Liver (tissue), 9 donors: ENCODE measurements around the gene TRMT1L. TPM values are rescaled to one million over a fixed set of nuclear protein-coding genes. Genes with fewer than 3 reads are reported as not detected.

Experiments used
- DNase-seq: peaks from one replicate; pipeline ENCODE4 v3.0.0-alpha.2; 2017; ENCODE audit warnings: low spot score
- H3K27ac ChIP-seq, 2 donors: one replicate each; pipeline ENCODE4 v1.7.0; 2013; ENCODE audit warnings: inconsistent platforms in 2 of 2, low read length in 2 of 2, control low read depth in 1 of 2, low read depth in 1 of 2, mild to moderate bottlenecking in 1 of 2
- H3K27me3 ChIP-seq, 4 donors: one replicate each; pipeline versions ENCODE4 v1.6.1 to v1.7.0; 2013; ENCODE audit warnings: low read length in 3 of 4, inconsistent platforms in 1 of 4, mild to moderate bottlenecking in 1 of 4, moderate library complexity in 1 of 4; ENCODE audit not compliant: control insufficient read depth in 4 of 4, insufficient read depth in 4 of 4
- H3K36me3 ChIP-seq, 4 donors: one replicate each; pipeline versions ENCODE4 v1.6.1 to v1.7.0; 2013; ENCODE audit warnings: low read length in 3 of 4, mild to moderate bottlenecking in 3 of 4, low read depth in 1 of 4, moderate library complexity in 1 of 4; ENCODE audit not compliant: control insufficient read depth in 4 of 4, insufficient read depth in 3 of 4
- H3K4me1 ChIP-seq, 4 donors: one replicate each; pipeline versions ENCODE4 v1.6.1 to v1.7.0; 2013; ENCODE audit warnings: low read length in 3 of 4, mild to moderate bottlenecking in 3 of 4, moderate library complexity in 1 of 4; ENCODE audit not compliant: control insufficient read depth in 4 of 4, insufficient read depth in 4 of 4
- H3K4me3 ChIP-seq, 3 donors: one replicate each; pipeline versions ENCODE4 v1.6.1 to v1.7.0; 2013; ENCODE audit warnings: low read length in 3 of 3, control low read depth in 1 of 3, low read depth in 1 of 3, mild to moderate bottlenecking in 1 of 3
- H3K9ac ChIP-seq, 2 donors: one replicate each; pipeline ENCODE4 v1.7.0; 2013; ENCODE audit warnings: low read length in 2 of 2, mild to moderate bottlenecking in 2 of 2, moderate library complexity in 2 of 2, control low read depth in 1 of 2, low read depth in 1 of 2
- H3K9me3 ChIP-seq, 4 donors: one replicate each; pipeline versions ENCODE4 v1.6.1 to v1.7.0; 2013; ENCODE audit warnings: low read length in 3 of 4; ENCODE audit not compliant: control insufficient read depth in 4 of 4
- FOXA1 ChIP-seq: IDR thresholded peaks from 2 replicates; pipeline ENCODE4 v1.6.1; 2016; ENCODE audit warnings: antibody characterized with exemption
- FOXA2 ChIP-seq: IDR thresholded peaks from 2 replicates; pipeline ENCODE4 v1.6.1; 2016; ENCODE audit warnings: antibody characterized with exemption
- GABPA ChIP-seq, 2 donors: IDR thresholded peaks in 1 of 2; conservative IDR thresholded peaks in 1 of 2; 2 replicates each; pipeline ENCODE4 v1.6.1; 2016; ENCODE audit warnings: antibody characterized with exemption in 2 of 2, mild to moderate bottlenecking in 1 of 2, moderate library complexity in 1 of 2
- HNF4A ChIP-seq, 2 donors: conservative IDR thresholded peaks; 2 replicates each; pipeline ENCODE4 v1.6.1; 2016; ENCODE audit warnings: antibody characterized with exemption in 2 of 2, mild to moderate bottlenecking in 2 of 2
- HNF4G ChIP-seq: IDR thresholded peaks from 2 replicates; pipeline ENCODE4 v1.6.1; 2016; ENCODE audit warnings: antibody characterized with exemption
- JUND ChIP-seq, 2 donors: IDR thresholded peaks; 2 replicates each; pipeline ENCODE4 v1.6.1; 2016; ENCODE audit warnings: antibody characterized with exemption in 2 of 2
- MAX ChIP-seq: IDR thresholded peaks from 2 replicates; pipeline ENCODE4 v1.6.1; 2016; ENCODE audit warnings: antibody characterized with exemption
- NR2F2 ChIP-seq: IDR thresholded peaks from 2 replicates; pipeline ENCODE4 v1.6.1; 2016; ENCODE audit warnings: antibody characterized with exemption
- RAD21 ChIP-seq, 2 donors: IDR thresholded peaks; 2 replicates each; pipeline ENCODE4 v1.6.1; 2016; ENCODE audit warnings: antibody characterized with exemption in 2 of 2, mild to moderate bottlenecking in 2 of 2
- RXRA ChIP-seq, 2 donors: IDR thresholded peaks; 2 replicates each; pipeline ENCODE4 v1.6.1; 2017 to 2018; ENCODE audit warnings: antibody characterized with exemption in 2 of 2, mild to moderate bottlenecking in 1 of 2
- SP1 ChIP-seq: IDR thresholded peaks from 2 replicates; pipeline ENCODE4 v1.6.1; 2018; ENCODE audit warnings: antibody characterized with exemption, mild to moderate bottlenecking
- YY1 ChIP-seq: IDR thresholded peaks from 2 replicates; pipeline ENCODE4 v1.6.1; 2016; ENCODE audit warnings: antibody characterized with exemption, mild to moderate bottlenecking
- WGBS: extraction: QIAGEN DNeasy Blood & Tissue Kit; methylation state at CpG from one replicate; pipeline ENCODE4 v1.1.7; 2013; 5-methylcytosine and 5-hydroxymethylcytosine counted together
- polyA plus RNA-seq, 2 donors: library from polyadenylated mRNA; stranded (reverse) in 1 of 2; unstranded in 1 of 2; fragments of 200-250 nt in 1 of 2; fragments of >200 nt in 1 of 2; fragmentation: Nextera tagmentation in 1 of 2; extraction: Ambion mirVana in 1 of 2; gene quantifications; one replicate each; pipeline versions ENCODE4 v1.2.1 to v1.2.3, GENCODE V29; 2013 to 2015
- total RNA-seq, 2 donors: library from RNA; depleted of rRNA; stranded (reverse); fragments of >200 nt; gene quantifications; one replicate each; pipeline ENCODE4 v1.2.3, GENCODE V29; 2014
- TF ChIP-seq, protein P1 (sequence below): IDR thresholded peaks from 2 replicates; pipeline ENCODE4 v1.6.1; 2016; ENCODE audit warnings: antibody characterized with exemption
- TF ChIP-seq, protein P2 (sequence below): fragments of 150-350 bp; IDR thresholded peaks from 2 replicates; pipeline ENCODE4 v1.5.1; 2017; ENCODE audit warnings: improper control_type of control experiment, low read depth, low read length; ENCODE audit not compliant: missing input control
- TF ChIP-seq, protein P3 (sequence below): IDR thresholded peaks from 2 replicates; pipeline ENCODE4 v1.6.1; 2016; ENCODE audit warnings: antibody characterized with exemption, mild to moderate bottlenecking
- donor health status: healthy.
- donor health status: healthy.
- donor health status: healthy.
- donor health status: healthy.
- donor health status: healthy.

The TRMT1L gene
- total and polyA plus RNA-seq, 4 donors, result 4.3 to 33.9 (median 9.9) TPM

GRCh38 chr1:185077374-185077773 is 79.4 kb downstream of the TRMT1L start:
- Histone ChIP-seq H3K4me1 (peaks cover 0 to 1% (median 0%) of the 10 kb centered on the region in 4 donors), H3K9ac (no peak overlapping the region), H3K27ac (no peak overlapping the region), H3K27me3 (no peaks in the 10 kb centered on the region), H3K9me3 (no peaks in the 10 kb centered on the region), H3K36me3 (no peaks in the 10 kb centered on the region), H3K4me3 (no peak overlapping the region)
- WGBS, result 89% methylated on average over 4 of the region's 4 CpGs
- DNase-seq, result no peak
- TF ChIP-seq, protein P1, sequence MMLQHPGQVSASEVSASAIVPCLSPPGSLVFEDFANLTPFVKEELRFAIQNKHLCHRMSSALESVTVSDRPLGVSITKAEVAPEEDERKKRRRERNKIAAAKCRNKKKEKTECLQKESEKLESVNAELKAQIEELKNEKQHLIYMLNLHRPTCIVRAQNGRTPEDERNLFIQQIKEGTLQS, result no peak
- TF ChIP-seq HNF4G, result no peak
- TF ChIP-seq, protein P2, sequence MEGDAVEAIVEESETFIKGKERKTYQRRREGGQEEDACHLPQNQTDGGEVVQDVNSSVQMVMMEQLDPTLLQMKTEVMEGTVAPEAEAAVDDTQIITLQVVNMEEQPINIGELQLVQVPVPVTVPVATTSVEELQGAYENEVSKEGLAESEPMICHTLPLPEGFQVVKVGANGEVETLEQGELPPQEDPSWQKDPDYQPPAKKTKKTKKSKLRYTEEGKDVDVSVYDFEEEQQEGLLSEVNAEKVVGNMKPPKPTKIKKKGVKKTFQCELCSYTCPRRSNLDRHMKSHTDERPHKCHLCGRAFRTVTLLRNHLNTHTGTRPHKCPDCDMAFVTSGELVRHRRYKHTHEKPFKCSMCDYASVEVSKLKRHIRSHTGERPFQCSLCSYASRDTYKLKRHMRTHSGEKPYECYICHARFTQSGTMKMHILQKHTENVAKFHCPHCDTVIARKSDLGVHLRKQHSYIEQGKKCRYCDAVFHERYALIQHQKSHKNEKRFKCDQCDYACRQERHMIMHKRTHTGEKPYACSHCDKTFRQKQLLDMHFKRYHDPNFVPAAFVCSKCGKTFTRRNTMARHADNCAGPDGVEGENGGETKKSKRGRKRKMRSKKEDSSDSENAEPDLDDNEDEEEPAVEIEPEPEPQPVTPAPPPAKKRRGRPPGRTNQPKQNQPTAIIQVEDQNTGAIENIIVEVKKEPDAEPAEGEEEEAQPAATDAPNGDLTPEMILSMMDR, result no peak
- no peak for TF ChIP-seq RAD21 (IDR thresholded peaks at IDR 0.05)
- TF ChIP-seq JUND (IDR thresholded peaks at IDR 0.05), result no peak
- no peak for TF ChIP-seq SP1

DNA sequence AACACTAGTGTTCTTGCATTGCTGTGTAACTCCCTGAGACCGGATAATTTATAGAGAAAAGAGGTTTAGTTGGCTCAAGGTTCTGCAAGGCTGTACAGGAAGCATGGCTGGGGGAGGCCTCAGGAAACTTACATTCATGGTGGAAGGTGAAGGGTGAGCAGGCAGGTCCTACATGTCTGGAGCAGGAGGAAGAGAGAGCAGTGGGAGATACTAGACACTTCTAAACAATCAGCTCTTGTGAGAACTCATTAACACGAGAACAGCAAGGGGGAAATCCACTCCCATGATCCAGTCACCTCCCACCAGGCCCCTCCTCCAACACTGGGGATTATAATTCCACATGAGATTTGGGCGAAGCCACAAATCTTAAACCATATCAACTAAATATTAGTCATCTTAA is 81.3 kb downstream of the TRMT1L start:
- H3K9ac ChIP-seq, result no peak overlapping the region
- TF ChIP-seq SP1, result no peak
- TF ChIP-seq GABPA (IDR thresholded peaks at IDR 0.05 in 1 of 2, conservative IDR thresholded peaks at IDR 0.05 in 1 of 2), result no peak
- TF ChIP-seq JUND (IDR thresholded peaks at IDR 0.05), result no peak
- TF ChIP-seq MAX, result no peak
- TF ChIP-seq, protein P3, sequence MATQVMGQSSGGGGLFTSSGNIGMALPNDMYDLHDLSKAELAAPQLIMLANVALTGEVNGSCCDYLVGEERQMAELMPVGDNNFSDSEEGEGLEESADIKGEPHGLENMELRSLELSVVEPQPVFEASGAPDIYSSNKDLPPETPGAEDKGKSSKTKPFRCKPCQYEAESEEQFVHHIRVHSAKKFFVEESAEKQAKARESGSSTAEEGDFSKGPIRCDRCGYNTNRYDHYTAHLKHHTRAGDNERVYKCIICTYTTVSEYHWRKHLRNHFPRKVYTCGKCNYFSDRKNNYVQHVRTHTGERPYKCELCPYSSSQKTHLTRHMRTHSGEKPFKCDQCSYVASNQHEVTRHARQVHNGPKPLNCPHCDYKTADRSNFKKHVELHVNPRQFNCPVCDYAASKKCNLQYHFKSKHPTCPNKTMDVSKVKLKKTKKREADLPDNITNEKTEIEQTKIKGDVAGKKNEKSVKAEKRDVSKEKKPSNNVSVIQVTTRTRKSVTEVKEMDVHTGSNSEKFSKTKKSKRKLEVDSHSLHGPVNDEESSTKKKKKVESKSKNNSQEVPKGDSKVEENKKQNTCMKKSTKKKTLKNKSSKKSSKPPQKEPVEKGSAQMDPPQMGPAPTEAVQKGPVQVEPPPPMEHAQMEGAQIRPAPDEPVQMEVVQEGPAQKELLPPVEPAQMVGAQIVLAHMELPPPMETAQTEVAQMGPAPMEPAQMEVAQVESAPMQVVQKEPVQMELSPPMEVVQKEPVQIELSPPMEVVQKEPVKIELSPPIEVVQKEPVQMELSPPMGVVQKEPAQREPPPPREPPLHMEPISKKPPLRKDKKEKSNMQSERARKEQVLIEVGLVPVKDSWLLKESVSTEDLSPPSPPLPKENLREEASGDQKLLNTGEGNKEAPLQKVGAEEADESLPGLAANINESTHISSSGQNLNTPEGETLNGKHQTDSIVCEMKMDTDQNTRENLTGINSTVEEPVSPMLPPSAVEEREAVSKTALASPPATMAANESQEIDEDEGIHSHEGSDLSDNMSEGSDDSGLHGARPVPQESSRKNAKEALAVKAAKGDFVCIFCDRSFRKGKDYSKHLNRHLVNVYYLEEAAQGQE, result no peak
- TF ChIP-seq YY1, result no peak
- TF ChIP-seq RAD21 (IDR thresholded peaks at IDR 0.05), result no peak
- TF ChIP-seq, protein P1, result no peak
- no peak for TF ChIP-seq RXRA (IDR thresholded peaks at IDR 0.05)
- TF ChIP-seq NR2F2, result no peak
- no peak for TF ChIP-seq HNF4A (conservative IDR thresholded peaks at IDR 0.05)
- TF ChIP-seq FOXA1, result no peak
- TF ChIP-seq, protein P2, result no peak
- TF ChIP-seq FOXA2, result no peak
- H3K27me3 ChIP-seq, result no peaks in the 10 kb centered on the region
- H3K27ac ChIP-seq, result no peak overlapping the region
- WGBS, result 92% methylated on average over 3 of the region's 3 CpGs
- H3K4me3 ChIP-seq, result no peak overlapping the region
- H3K36me3 ChIP-seq, result no peaks in the 10 kb centered on the region
- no peak for DNase-seq
- H3K4me1 ChIP-seq, result peaks cover 0 to 1% (median 0%) of the 10 kb centered on the region in 4 donors
- H3K9me3 ChIP-seq, result no peaks in the 10 kb centered on the region
